Left renal cortex interstitium (tissue), 4 donors: ENCODE data around the gene SPOCD1. TPM values are rescaled to one million over a fixed set of nuclear protein-coding genes. Genes with fewer than 3 reads are reported as not detected.

ENCODE experiments used
- DNase-seq, 4 donors: peaks; one replicate each; pipeline ENCODE4 v3.0.0-alpha.2; 2013; ENCODE audit warnings: low read depth in 4 of 4, low spot score in 2 of 4, missing footprints in 1 of 4
- polyA plus RNA-seq, 4 donors: library from polyadenylated mRNA; unstranded; fragments of 120-200 nt; gene quantifications; one replicate each; pipeline ENCODE4 v1.2.1, GENCODE V29; 2013; ENCODE audit not compliant: insufficient read length in 4 of 4

The SPOCD1 gene
- polyA plus RNA-seq, 4 donors, result 0.25 to 0.62 (median 0.28) TPM

DNA sequence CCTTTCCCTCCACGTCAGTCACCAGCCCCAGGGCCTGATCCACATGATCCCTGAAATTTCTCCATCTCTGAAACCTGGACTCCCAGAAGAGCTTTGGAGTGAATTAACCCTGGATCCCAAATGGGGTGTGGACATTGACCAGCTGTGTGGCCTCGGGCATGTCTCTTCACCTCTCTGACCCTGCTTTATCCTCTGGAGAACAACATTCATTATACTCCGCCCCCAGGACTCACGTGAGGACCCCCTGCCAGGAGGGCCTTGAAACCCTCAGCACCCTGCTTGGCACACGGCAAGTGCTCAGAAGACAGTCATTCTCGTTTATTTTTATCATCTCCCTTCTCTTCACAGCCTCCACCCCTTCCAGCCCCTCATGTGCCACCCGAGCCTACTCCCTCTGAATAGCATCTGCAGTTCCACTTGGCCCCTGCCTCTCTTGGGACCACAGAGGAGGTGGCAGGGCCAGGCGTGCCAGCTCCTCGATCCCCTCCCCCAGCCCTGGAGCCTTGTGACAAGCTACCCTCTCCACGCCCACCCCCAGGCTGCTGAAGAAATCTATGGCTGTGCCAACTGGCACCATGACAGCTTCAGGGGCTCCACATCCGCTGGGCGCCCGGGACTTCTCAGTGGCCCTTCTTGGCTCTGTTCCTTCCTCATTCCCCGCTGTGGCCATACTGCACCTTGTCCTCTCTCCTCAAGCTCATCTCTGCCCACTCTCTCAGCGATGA, 69.7 kb downstream of the SPOCD1 start:
- no peak for DNase-seq

DNA sequence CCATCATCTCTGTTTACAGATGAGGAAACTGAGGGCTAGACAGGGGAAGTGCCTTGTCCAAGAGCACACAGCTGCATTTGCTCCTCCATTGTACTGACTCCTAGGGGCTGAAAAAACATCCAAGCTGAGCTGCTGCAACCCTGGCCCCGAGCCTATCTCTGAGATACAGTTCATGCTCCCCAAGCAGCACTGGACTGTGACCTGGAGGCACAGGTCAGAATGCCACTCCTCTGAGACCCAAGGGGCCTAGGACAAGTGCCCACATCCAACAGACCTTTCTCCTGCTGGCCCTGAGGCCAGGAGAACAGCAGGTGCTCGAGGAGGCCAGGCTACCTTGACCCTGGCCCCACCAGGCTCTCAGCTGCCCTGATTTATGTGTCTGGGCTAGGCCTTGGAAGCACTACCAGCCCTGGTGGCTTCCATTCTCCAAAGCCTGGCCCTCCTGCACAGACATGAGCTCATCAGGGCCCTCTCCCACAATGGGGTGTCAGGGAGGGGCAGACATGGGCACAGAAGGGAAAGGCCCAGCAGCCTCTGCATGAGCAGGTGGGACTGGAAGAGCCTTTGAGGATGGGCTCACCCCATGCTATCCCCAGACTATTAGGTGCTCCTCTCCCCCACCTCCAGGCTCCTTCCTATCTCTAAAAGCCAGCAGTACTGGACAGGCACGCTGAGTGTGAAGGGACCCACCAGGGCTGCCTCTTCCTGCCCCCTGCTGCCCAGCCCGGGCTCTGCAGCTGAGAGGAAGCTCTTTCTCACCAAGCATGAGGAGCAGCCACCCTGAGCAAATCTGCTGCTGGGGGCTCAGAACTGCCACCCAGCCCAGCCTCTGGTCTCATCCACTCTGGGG, 70.5 kb downstream of the SPOCD1 start:
- DNase-seq, result no peak

GRCh38 chr1:31744165-31744888, 71.5 kb downstream of the SPOCD1 start:
- no peak for DNase-seq

- no peak for DNase-seq
Observed at GRCh38 chr1:31742462-31743212, 73.2 kb downstream of the SPOCD1 start.

Other genes with a start within 250 kb of the SPOCD1 start
- 10 to 100 TPM; 41.7 to 53.2 (median 43.1) TPM for gene TINAGL1, start 239.5 kb downstream of the SPOCD1 start, polyA plus RNA-seq
- gene HCRTR1, start 198.3 kb downstream of the SPOCD1 start, polyA plus RNA-seq, result under 1 TPM; 0.07 to 0.25 (median 0.14) TPM
- 10 to 100 TPM; 70.0 to 80.1 (median 79.1) TPM for gene PEF1, start 171.1 kb downstream of the SPOCD1 start, polyA plus RNA-seq
- gene COL16A1, start 112.0 kb downstream of the SPOCD1 start, polyA plus RNA-seq, result 10 to 100 TPM; 42.2 to 70.7 (median 53.5) TPM
- gene ADGRB2, start 51.7 kb downstream of the SPOCD1 start, polyA plus RNA-seq, result 10 to 100 TPM in 3 of 4 donors, 1 to 10 TPM in 1; 9.7 to 18.7 (median 17.9) TPM
- 100 to 1,000 TPM; 164 to 238 (median 225) TPM for gene PTP4A2, start 122.3 kb upstream of the SPOCD1 start, polyA plus RNA-seq
- 100 to 1,000 TPM; 229 to 267 (median 247) TPM for gene KHDRBS1, start 197.8 kb upstream of the SPOCD1 start, polyA plus RNA-seq